NCI-H82 treated with DMSO at 0.1 percent for 48 hours (cell line): Measurements from ENCODE around the gene GYPC.
"Not testable (repeated sequence)": the region's sequence is repeated elsewhere in the genome, so short reads cannot be mapped to it uniquely, and the experiment has no call there.

Experiments used
- DNase-seq: peaks from one replicate; lab custom pipeline; 2025; ENCODE audit not compliant: unreplicated experiment; lab: John Stamatoyannopoulos, UW

GYPC gene

DNA sequence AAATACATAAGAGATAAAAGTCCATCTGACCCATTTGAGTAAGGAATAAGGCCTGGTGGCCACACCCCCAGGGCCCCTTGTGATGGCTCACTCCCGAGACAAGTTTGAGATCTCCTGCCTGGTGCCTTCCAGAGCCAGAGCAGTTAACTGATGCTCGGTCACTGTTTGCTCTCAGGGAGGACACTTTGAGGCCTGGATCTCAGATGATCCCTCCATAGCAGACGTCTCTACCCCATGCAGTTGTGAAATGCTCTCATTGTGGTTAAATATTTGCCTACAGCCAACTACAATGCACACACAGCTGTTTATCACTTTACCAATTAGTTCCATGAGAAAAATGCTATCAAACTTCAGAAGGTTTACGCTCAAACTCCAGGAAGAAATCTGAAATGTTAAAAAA, 12.3 kb downstream of the GYPC start:
- no peak for DNase-seq

GRCh38 chr2:126669772-126670171, 13.8 kb downstream of the GYPC start:
- DNase-seq: no peak

GRCh38 chr2:126671488-126671887, 15.5 kb downstream of the GYPC start:
- DNase-seq: no peak

- DNase-seq: no peak
Measured at GRCh38 chr2:126672980-126673605, 17.1 kb downstream of the GYPC start.

GRCh38 chr2:126674075-126674744, 18.3 kb downstream of the GYPC start:
- DNase-seq: no peak

GRCh38 chr2:126675637-126676036, 19.7 kb downstream of the GYPC start:
- no peak for DNase-seq

DNA sequence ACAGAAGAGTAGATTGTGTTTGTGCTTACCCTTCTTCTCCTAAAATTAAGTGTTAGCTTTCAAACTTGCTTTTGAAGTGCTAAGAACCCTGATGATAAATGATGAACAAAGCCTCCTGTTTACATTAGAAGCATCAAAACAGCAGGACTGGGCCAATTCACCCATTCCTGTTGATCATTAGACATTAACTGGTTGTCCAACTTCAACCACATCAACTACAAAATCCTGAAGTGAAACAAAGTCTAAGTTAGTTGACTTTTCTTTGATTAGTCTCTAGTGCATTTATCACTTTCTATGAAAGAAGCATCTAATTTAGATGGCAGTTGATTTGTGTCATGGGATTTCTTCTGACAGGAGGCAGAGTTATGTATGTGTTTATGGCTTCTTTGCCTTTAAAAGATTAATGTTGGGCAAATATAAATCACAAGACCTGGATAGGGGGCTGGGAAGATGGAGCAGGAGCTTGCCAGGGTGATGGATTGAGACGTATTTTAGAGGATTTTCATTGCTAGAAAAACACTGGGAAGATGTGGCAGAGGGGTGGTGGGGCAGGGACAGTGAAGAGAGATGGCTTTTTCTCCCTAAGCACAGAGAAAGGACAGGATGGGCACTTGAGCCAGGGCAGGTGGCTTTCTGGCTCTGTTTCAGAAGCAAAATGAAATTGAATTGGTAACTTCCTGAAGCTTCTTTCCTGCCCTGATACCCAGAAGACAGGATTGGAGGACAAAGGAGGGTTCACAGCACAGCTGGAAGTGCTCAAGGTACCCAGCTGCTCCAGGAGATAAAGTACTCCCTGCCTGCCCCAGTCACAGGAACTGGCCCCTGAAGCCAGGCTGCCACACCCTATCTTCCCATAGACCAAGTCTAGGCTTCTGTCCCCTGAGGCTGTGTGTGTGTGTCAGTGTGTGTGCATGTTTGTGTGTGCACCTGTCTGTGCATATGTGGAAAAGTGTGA, 20.5 kb downstream of the GYPC start:
- no peak for DNase-seq

GRCh38 chr2:126677176-126677538, 21.2 kb downstream of the GYPC start:
- no peak for DNase-seq

GRCh38 chr2:126678269-126679065, 22.5 kb downstream of the GYPC start:
- DNase-seq: no peak

- no peak for DNase-seq
Measured at GRCh38 chr2:126679094-126679713, 23.2 kb downstream of the GYPC start.

- no peak for DNase-seq
Measured at GRCh38 chr2:126681505-126681904, 25.5 kb downstream of the GYPC start.

DNA sequence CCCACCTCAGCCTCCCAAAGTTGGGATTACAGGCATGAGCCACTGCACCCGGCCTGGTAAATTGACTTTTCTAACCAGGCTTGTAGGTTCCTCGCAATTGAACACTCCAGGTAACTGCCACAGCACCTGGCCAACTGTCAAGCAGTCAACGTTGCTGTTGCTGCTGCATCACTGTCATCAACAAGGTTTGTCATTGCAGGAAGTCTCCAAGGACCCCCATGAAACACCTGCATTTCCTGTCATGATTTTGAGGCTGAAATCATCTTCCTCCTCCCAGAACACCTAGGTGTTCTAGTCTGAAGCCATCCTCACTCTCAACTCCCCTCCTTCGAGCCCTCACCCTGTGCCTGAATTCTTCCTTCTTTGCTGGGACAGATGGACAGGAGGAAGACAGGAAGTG, 29.7 kb downstream of the GYPC start:
- no peak for DNase-seq

DNA sequence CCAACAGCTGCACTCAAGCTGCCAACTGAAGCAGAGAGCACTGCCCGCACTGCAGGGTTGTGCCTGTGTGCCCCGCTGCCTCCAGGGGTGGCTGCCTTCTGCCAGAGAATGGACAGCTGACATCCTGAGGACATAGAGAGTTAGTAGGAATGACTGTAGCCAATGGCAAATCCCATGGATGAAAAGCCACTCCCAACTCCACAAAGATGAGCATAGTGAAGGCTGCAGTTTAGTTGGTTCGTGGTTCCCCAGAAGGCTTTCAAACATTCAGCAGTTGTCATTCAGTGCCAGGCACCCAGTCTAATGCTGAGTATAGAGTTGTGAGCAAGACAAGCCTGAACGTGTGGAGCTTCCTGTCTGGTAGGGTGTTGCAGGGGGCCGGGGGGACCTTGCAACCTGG, 30.3 kb downstream of the GYPC start:
- DNase-seq: no peak

- DNase-seq: no peak
Measured at GRCh38 chr2:126686841-126687485, 31.0 kb downstream of the GYPC start.

- DNase-seq: no peak
Measured at GRCh38 chr2:126687503-126687902, 31.5 kb downstream of the GYPC start.

DNA sequence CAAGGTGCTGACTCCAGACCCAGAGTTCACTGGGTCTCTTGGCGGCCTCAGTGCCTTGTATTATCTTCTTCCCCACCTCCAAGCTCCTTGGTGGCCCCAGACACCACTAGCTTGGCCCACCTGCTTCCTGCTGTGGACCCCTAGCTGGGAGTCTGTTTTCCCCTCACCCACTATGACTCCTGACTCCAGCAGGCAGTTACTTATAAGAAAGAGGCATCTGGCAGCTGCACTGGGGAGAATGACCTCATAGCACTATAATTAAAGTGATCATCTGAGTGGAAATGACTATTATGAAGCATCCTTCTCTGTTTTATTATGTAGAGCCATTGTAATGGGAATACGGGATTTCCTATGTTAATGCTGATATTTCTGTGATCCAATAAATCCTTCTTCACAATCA, 32.6 kb downstream of the GYPC start:
- DNase-seq: not testable (repeated sequence)

DNA sequence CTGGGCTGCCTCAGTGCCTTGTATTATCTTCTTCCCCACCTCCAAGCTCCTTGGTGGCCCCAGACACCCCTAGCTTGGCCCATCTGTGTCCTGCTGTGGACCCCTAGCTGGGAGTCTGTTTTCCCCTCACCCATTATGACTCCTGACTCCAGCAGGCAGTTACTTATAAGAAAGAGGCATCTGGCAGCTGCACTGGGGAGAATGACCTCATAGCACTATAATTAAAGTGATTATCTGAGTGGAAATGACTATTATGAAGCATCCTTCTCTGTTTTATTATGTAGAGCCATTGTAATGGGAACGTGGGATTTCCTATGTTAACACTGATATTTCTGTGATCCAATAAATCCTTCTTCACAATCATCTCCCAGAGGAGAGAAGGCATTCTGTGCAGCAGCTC, 36.3 kb downstream of the GYPC start:
- not testable (repeated sequence) for DNase-seq

GRCh38 chr2:126692934-126693592, 37.1 kb downstream of the GYPC start:
- DNase-seq: not testable (repeated sequence)

GRCh38 chr2:126696644-126697520, 40.9 kb downstream of the GYPC start:
- DNase-seq: no peak
